Pancreas (tissue), 10 donors: ENCODE data around the gene MC1R. TPM values are rescaled to one million over a fixed set of nuclear protein-coding genes. Genes with fewer than 3 reads are reported as not detected.
A peak's percentile ranks its signal among the peaks of the same experiment; 100 is the strongest.
"Not testable (repeated sequence)": the region's sequence is repeated elsewhere in the genome, so short reads cannot be mapped to it uniquely, and the experiment has no call there.

Source experiments
- ATAC-seq, 4 donors: fragments of 200-7000 bp; cut with Tn5 transposase; one replicate each; pipeline versions ENCODE4 v1.8.0 to v1.9.1; 2020; ENCODE audit warnings: mild to moderate bottlenecking in 4 of 4, moderate library complexity in 4 of 4
- DNase-seq, 6 donors: peaks; one replicate each; pipeline ENCODE4 v3.0.0-alpha.2; 2020
- FAIRE-seq: peaks from 2 replicates; lab custom pipeline; 2012; peaks lifted over from hg19 to GRCh38; lab: Jason Lieb, UNC
- H3K27ac ChIP-seq, 4 donors: fragments of 200-600 bp; sonication (generic); 1 replicate in 3 of 4; 2 replicates in 1 of 4; pipeline versions ENCODE4 v1.5.0 to v1.8.0; 2020
- H3K27me3 ChIP-seq, 4 donors: fragments of 200-600 bp; one replicate each; pipeline ENCODE4 v1.8.0; 2021
- H3K36me3 ChIP-seq, 3 donors: fragments of 200-600 bp; sonication (generic) in 1 of 3; one replicate each; pipeline versions ENCODE4 v1.5.0 to v1.8.0; 2020 to 2021
- H3K4me1 ChIP-seq, 3 donors: fragments of 200-600 bp; one replicate each; pipeline ENCODE4 v1.8.0; 2021
- H3K4me3 ChIP-seq, 4 donors: fragments of 200-600 bp; sonication (generic) in 2 of 4; one replicate each; pipeline versions ENCODE4 v1.5.0 to v1.8.0; 2020 to 2021
- H3K9me3 ChIP-seq, 4 donors: fragments of 200-600 bp; one replicate each; pipeline ENCODE4 v1.8.0; 2021
- CTCF ChIP-seq, 4 donors: fragments of 200-600 bp; sonication (generic) in 3 of 4; IDR thresholded peaks; one replicate each; pipeline versions ENCODE4 v1.5.0 to v1.8.0; 2021; ENCODE audit warnings: antibody characterized with exemption in 4 of 4
- WGBS, 2 donors: extraction: QIAGEN DNeasy Blood & Tissue Kit; methylation state at CpG; one replicate each; pipeline ENCODE4 v1.1.7; 2013; 5-methylcytosine and 5-hydroxymethylcytosine counted together
- intact Hi-C, 3 donors: fragments of 100-400 bp; cut with DNase I; formaldehyde crosslinking; loops; one replicate each; pipeline versions ENCODE4 v1.11.1 to v1.14.2; 2022
- polyA plus RNA-seq, 2 donors: library from polyadenylated mRNA; stranded (reverse); fragments of 200-250 nt; gene quantifications; one replicate each; pipeline ENCODE4 v1.2.3, GENCODE V29; 2013
- total RNA-seq, 6 donors: library from RNA; stranded (reverse); fragmentation: NEBNext Ultra II Directional in 4 of 6; extraction: Animal tissue kit (Norgen Biotek cat#: 25700) in 4 of 6; gene quantifications; one replicate each; pipeline versions ENCODE4 v1.2.1 to v1.2.4, GENCODE V29; 2021 to 2023
- donor health status: healthy with polysubstance abuse.
- donor health status: DM: no; HTN: no; CAD: no; lungs with moderate emphysema.
- donor health status: DM: no; HTN: no; CAD: no.
- donor health status: control.
- donor health status: control.
- donor health status: Bipolar disorder and iron deficiency.
- donor health status: DM: yes; HTN: yes; CAD: no.
- donor health status: DM: no; HTN: no; CAD: no.
- donor health status: DM: no; HTN: no; CAD: no.
- donor health status: DM: yes; HTN: yes; CAD: no.

The MC1R gene
- total and polyA plus RNA-seq, 8 donors = 1.1 to 14.3 (median 2.0) TPM

GRCh38 chr16:89931305-89931896, 12.7 kb downstream of the MC1R start:
- no peak overlapping the region for H3K27ac ChIP-seq
- ATAC-seq = no peak
- H3K36me3 ChIP-seq = no peaks in the 10 kb centered on the region
- TF ChIP-seq CTCF (IDR thresholded peaks at IDR 0.05) = no peak
- WGBS, 2 donors = 68 to 78% methylated on average over 16 of the region's 16 CpGs
- no peak for FAIRE-seq
- H3K27me3 ChIP-seq = no peaks in the 10 kb centered on the region
- H3K4me3 ChIP-seq = no peak overlapping the region
- no peaks in the 10 kb centered on the region for H3K9me3 ChIP-seq
- DNase-seq = no peak
- H3K4me1 ChIP-seq = no peaks in the 10 kb centered on the region
- intact Hi-C loops = no loop called here

DNA sequence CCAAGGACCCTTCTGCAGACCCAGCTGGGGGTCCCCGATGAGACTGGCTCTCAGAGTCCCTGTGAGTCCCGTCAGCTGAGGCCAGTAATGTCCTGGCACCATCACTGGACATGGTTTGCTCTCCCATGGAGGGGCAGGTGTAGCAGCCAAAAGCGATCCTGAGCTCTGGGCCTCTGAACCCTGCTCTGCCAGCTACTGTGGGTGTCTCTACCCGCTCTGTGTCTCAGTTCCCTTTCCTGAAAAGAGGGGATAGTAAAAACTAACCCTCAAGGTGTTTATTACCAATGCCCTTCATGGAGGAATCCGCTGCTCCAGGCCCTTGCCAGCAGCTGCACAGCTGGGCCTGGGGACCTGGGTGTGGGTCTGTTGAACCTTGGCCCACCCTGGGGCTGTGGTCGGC, 13.3 kb downstream of the MC1R start:
- H3K27me3 ChIP-seq = no peaks in the 10 kb centered on the region
- ATAC-seq (no peak), FAIRE-seq (no peak), DNase-seq (peak in 1 of 6 donors; percentile 45)
- H3K9me3 ChIP-seq = no peaks in the 10 kb centered on the region
- no peak overlapping the region for H3K27ac ChIP-seq
- no peak overlapping the region for H3K4me3 ChIP-seq
- no peak for TF ChIP-seq CTCF (IDR thresholded peaks at IDR 0.05)
- 71 to 90% methylated on average over 6 of the region's 6 CpGs for WGBS, 2 donors
- H3K36me3 ChIP-seq = no peaks in the 10 kb centered on the region
- no peaks in the 10 kb centered on the region for H3K4me1 ChIP-seq
- intact Hi-C loops = no loop called here

GRCh38 chr16:89934019-89934418, 15.4 kb downstream of the MC1R start:
- H3K4me1 ChIP-seq, intact Hi-C loops, H3K36me3 ChIP-seq, FAIRE-seq, H3K27ac ChIP-seq, H3K27me3 ChIP-seq, H3K9me3 ChIP-seq, ATAC-seq, H3K4me3 ChIP-seq: not testable (repeated sequence)
- WGBS, 2 donors = 89 to 93% methylated on average over 21 to 29 of the region's 29 CpGs
- peak in 1 of 6 donors; percentile 56 for DNase-seq

- WGBS, 2 donors = 85 to 91% methylated on average over 61 of the region's 61 CpGs
- Histone ChIP-seq H3K9me3 (no peaks in the 10 kb centered on the region), H3K4me3 (no peak overlapping the region), H3K27me3 (no peaks in the 10 kb centered on the region), H3K36me3 (no peaks in the 10 kb centered on the region), H3K27ac (no peak overlapping the region), H3K4me1 (no peaks in the 10 kb centered on the region)
- FAIRE-seq (no peak), ATAC-seq (no peak), DNase-seq (peak in 1 of 6 donors; percentile 55)
- TF ChIP-seq CTCF (IDR thresholded peaks at IDR 0.05) = no peak
- intact Hi-C loops = no loop called here
Observed at GRCh38 chr16:89934611-89935553, 16.2 kb downstream of the MC1R start.

- intact Hi-C loops, H3K27me3 ChIP-seq, H3K4me1 ChIP-seq, ATAC-seq, H3K36me3 ChIP-seq, H3K9me3 ChIP-seq, H3K4me3 ChIP-seq, DNase-seq, FAIRE-seq, H3K27ac ChIP-seq: not testable (repeated sequence)
- 78 to 85% methylated on average over 20 to 27 of the region's 27 CpGs for WGBS, 2 donors
Observed at GRCh38 chr16:89935620-89936019, 17.0 kb downstream of the MC1R start.
